ENCODE data around the gene GATAD2A. TPM values are rescaled to one million over a fixed set of nuclear protein-coding genes. Genes with fewer than 3 reads are reported as not detected.
"Not testable (repeated sequence)": the region's sequence is repeated elsewhere in the genome, so short reads cannot be mapped to it uniquely, and the experiment has no call there.

GATAD2A gene
- 92.7 and 121 TPM in 2 replicates for total RNA-seq (2014; rRNA removed; shearing (Covaris generic))
- 84.2 and 85.1 TPM in 2 replicates for polyA plus RNA-seq (2015; cell fraction: cytosol; rRNA removed)
- polyA plus RNA-seq (2015; cell fraction: nucleus; rRNA removed): 53.9 and 70.8 TPM in 2 replicates

GRCh38 chr19:19404879-19405860 is at the start of gene GATAD2A:
GATAD2A (plus strand) TSS chr19:19405675; CDS start chr19:19465346, 59,671 bp downstream.
- DNase-seq (ENCODE audit: low read depth): peak; percentile 91

DNA sequence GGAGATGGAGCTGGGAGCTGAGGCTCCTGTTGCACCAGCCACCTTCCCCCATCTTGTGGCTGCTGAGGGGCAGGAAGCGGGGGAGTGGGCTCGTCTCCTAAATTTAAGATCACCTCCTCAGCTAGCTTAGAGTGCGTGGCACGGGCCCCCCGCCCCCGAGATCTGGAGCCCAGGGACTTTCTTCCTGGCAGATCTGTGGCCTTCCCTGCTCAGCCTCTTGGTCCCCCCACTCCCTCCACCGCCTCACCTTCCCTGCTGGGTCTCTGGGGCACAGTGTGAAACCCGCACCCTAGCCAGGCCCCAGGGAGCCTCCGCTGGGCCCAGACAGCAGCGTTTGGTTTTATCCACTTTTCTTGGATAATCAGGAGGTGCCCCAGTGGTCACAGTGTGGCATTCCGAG is 49.0 kb upstream of the GATAD2A start:
- DNase-seq (ENCODE audit: low read depth): no peak

DNA sequence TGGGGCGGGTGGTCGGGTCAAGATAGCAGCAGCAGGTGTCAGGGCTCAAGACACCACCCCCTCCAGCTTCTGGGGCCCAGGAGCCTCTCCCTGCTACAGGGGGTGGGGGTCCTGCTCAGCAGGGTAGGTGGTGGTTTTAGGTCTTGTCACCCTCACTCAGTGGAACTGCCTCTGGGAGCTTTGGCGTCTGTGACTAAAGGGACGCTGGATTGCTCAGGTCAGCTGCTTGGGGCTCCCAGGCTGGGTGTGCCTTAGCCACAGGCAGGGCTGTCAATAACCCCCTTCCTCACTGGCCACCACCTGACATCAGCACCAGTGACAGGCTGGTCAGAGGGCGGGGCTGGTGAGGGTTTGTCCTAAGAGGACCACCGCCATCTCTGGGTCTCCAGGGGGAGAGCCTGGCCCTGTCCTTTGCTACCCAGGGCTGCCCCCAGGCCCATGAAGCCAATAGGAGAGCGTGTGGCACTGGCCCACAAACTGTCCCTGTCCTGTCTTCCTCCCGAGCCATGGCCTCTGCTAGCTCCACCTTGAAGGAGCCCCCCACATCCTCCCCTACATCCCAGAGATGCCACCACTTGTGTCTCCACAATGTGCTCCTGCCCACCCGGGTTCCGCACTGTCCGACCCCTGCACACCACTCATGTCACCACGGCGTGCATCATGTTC is 48.4 kb upstream of the GATAD2A start:
- no peak for DNase-seq (ENCODE audit: low read depth)

DNA sequence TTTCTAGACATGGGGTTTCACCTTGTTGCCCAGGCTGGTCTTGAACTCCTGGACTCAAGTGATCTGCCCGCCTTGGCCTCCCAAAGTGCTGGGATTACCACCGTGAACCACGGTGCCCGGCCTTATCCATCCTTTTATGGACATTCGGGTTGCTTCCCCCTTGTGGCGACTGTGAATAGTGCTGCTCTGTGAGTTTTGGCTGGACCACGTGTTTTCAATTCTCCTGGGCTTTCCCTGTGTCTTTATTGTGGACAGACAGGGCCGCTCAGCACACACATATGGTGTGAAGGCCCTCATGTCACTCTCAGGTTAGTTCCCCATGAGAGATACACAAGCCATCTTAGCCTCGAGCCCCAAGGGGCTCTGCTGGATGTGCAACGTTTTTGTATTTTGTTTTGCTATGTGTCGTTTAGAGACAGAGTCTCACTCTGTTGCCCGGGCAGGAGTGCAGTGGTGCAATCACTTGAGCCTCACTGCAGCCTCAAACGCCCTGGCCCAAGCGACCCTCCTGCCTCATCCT is 44.3 kb upstream of the GATAD2A start:
- DNase-seq (ENCODE audit: low read depth): peak; percentile 78

- no peak for DNase-seq (ENCODE audit: low read depth)
Observed at GRCh38 chr19:19362075-19362474, 43.4 kb upstream of the GATAD2A start.

GRCh38 chr19:19366434-19367396 is 38.8 kb upstream of the GATAD2A start:
- DNase-seq (ENCODE audit: low read depth): peak; percentile 72

DNA sequence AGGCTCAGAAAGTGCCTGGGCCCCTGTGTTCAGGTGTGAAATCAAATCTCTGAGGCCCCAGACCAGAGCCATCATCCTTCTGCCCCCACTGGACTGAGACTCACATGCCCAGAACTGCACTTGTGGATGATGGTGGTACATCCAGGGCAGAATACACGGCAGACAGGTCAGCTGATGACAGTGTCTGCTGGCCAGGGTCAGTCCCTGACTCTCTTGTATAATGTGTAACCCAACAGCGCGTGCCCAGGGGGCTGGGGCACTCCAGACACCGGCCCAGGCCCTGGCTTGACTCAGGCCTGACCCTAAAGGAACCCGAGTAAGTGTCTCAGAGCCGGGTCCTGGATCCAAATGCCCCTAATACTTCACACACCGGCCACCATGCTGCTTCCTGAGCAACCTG is 37.4 kb upstream of the GATAD2A start:
- no peak for DNase-seq (ENCODE audit: low read depth)

DNA sequence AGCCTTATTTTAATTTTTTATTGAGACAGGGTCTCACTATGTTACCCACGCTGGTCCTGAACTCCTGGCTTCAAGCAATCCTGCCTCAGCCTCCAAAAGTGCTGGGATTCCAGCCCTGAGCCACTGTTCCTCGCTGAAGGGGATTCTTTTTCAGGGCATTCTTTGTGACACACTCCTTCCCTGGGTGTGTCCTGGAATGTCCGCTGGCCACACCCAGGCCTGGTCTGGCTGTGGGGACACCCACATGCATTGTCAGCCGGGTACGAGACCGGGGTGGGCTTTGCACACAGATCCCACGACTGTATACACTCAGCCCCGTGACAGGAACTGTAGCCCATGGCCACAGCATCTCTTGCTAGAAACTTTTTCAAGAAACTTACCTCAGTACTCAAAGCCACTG is 34.4 kb upstream of the GATAD2A start:
- no peak for DNase-seq (ENCODE audit: low read depth)

- peak; percentile 77 for DNase-seq (ENCODE audit: low read depth)
Observed at GRCh38 chr19:19372656-19373416, 32.6 kb upstream of the GATAD2A start.

DNA sequence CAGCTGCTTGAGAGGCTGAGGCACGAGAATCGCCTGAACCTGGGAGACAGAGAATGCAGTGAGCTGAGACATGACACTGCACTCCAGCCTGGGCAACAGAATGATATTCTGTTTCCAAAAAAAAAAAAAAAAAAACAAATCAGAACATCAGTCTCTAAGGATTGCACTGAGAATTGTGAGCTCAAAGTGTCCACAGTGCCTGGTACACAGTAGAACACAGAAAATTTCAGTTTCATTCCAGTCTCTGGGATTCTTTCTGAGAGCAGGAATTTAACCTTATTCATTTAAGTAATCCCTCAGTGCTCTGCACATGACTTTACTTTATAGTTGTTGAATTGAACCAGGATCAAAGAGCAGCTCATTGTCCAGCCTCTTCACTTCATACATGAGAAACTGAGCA is 25.9 kb upstream of the GATAD2A start:
- DNase-seq (ENCODE audit: low read depth): no peak

- not testable (repeated sequence) for DNase-seq (ENCODE audit: low read depth)
Observed at GRCh38 chr19:19380316-19380715, 25.2 kb upstream of the GATAD2A start.

DNA sequence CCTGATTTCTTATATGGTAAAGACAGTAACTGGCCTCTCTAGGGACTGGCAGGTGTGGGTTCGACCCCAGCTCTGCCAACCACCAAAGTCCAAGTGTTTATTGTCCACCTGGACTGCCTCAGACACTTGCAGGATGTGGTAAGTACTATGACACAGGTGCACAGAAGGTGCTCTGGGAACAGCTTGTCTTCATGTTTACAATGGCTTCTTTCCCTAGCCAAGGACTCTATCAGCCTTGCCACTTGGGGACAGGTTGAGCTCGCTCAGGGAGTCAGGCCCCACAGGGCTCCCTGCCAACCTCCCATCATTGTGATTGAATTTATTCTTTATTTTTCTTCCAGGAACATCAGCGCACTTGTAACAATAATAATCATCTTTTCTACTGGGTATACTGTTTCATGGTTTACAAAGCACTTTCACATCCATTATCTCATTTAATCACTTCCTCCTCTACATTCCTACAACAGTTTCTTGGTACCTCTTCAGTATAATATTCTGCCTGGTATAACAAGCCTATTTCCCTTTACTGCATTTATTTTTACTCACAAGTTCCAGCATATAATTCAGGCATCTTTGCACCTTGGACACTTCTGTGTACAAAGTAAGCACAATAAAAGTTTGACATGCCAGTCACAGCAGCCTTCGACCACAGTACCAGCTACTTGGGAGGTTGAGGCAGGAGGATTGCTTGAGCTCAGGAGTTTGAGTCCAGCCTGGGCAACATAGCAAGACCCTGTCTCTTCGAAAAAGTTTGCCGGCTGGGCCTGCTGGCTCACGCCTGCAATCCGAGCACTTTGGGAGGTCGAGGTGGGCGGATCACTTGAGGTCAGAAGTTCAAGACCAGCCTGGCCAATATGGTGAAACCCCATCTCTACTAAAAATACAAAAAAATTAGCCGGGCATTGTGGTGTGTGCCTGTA is 24.2 kb upstream of the GATAD2A start:
- no peak for DNase-seq (ENCODE audit: low read depth)

DNA sequence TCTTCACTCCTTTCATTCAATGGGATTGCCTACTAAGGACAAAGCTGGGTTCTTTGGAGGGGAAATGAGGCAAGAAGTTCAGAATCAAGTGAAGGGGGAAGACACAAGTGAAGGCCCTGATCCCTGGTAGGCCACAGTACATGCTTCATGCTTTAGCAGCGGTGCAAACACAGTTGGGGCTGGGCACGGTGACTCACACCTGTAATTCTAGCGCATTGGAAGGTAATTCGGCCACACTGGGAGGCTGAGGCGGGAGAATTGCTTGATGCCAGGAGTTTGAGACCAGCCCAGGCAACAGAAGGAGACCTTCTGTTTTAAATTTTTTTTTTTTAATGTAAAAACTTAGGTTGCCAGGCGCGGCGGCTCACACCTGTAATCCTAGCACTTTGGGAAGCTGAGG is 23.4 kb upstream of the GATAD2A start:
- DNase-seq (ENCODE audit: low read depth): no peak

GRCh38 chr19:19384486-19384885 is 21.0 kb upstream of the GATAD2A start:
- no peak for DNase-seq (ENCODE audit: low read depth)

DNA sequence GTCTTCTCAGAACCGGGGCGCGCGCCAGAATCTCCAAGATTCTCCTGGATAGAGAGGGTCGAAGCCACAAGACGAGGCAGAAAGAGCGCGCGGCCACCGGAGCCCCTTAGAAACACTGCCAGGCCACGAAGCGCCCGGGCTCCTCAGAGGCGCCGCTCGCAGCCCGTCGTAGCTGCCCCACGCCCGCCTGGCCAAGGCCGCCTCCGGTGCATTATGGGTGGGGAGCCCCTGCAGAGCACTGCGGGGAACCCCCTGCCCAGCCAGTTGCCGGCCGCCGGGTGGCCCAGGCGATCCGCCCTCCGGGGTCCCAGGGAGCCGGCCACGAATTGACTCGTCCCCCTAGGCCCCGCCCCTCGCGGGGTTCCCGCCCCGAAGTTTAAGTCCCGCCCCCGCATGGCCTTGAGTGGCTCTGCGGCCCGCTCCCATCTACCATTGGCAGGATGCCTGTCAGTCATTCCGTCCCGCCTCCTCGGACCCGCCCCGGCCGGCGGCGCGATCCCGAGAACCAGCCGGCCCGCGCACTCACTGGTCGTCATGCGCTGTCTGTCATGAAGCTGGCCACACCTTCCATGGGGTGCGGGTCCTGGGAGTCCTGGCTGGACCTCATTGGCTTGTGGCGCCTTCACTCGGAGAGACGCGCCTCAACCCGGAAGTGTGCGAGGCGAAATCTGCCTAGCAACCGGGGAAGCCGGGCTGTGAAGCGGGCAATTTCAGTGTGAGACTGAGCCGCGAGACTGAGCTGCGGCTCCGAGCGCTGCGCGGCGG is 20.2 kb upstream of the GATAD2A start:
- DNase-seq (ENCODE audit: low read depth): peak; percentile 100

DNA sequence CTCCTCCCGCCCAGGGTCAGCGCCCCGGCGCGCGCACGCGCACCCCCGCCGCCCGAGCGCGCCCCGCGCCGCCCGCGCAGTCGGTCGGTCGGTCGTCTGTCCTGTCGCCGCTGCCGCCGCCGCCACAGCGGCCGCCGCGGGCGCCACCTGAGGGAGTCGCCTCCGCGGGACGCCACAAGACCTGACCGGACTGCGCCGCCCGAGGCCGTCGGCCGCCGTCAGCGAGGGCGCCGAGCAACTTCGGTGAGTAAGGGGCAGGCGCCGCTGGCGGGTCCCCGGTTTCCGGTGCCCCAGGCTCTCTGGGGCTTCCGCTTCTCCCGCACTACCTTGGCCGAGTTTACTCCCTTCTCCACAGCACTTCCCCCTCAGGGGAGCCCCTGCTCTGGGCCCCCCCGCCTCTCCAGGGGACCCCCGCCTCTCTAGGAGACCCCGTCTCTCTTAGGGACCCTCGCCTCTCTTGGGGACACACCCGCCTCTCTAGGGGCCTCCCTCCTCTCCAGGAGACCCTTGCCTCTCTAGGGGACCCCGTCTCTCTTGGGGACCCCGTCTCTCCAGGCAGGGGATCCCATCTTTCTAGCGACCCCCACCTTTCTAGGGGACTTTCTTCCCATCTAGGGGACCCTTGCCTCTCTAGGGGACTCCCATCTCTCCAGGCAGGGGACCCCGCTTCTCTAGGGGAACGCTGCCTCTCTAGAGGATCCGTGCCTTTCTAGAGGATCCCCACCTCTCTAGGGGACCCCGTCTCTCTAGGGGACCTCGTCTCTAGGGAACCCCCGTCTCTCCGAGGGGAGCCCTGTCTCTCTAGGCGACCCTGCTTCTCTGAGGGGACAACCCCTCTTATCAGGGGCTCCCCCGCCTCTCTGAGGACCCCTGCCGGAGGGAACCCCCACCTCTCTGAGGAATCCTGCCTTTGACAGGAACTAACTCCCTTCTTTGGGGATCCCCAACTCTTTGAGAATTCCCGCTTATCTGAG is 19.3 kb upstream of the GATAD2A start:
- DNase-seq (ENCODE audit: low read depth): peak; percentile 48

DNA sequence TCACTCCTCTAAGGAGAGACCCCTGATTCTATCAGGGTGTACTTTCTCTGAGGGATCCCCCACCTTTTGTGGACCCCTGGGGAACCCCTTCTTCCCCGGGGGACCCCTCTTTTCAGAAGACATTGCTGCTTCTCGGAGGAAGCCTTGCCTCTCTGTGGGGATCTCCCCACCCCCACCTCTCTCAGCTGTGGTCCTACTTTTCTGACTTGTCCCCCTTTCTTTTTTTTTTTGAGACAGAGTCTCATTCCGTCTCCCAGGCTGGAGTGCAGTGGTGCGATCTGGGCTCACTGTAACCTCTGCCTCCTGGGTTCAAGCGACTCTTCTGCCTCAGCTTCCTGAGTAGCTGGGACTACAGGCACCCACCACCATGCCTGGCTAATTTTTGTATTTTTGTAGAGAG is 18.4 kb upstream of the GATAD2A start:
- no peak for DNase-seq (ENCODE audit: low read depth)
